Measurements from ENCODE around the gene ITM2C. TPM values are rescaled to one million over a fixed set of nuclear protein-coding genes. Genes with fewer than 3 reads are reported as not detected.

Gene ITM2C
- total and polyA plus RNA-seq, 8 donors = 26.2 to 96.3 (median 41.0) TPM

- no peaks in the 10 kb centered on the region for H3K4me1 ChIP-seq
- no peaks in the 10 kb centered on the region for H3K9me3 ChIP-seq
- no peaks in the 10 kb centered on the region for H3K36me3 ChIP-seq
- ATAC-seq (no peak), DNase-seq (peak in 2 of 6 donors; percentile 6 to 17), FAIRE-seq (no peak)
- no peak overlapping the region for H3K27ac ChIP-seq
- intact Hi-C loops (cut with DNase I) = no loop called here
- H3K27me3 ChIP-seq = no peaks in the 10 kb centered on the region
- TF ChIP-seq CTCF (IDR thresholded peaks at IDR 0.05) = no peak
- H3K4me3 ChIP-seq = no peak overlapping the region
- 73 to 80% methylated on average over 16 of the region's 16 CpGs for WGBS, 2 donors
These were observed 58.4 kb downstream of the ITM2C start for GRCh38 chr2:230922951-230923717.

GRCh38 chr2:230924092-230924469 is 59.3 kb downstream of the ITM2C start:
- Histone ChIP-seq H3K27me3 (no peaks in the 10 kb centered on the region), H3K36me3 (no peaks in the 10 kb centered on the region), H3K4me3 (no peak overlapping the region), H3K27ac (no peak overlapping the region), H3K4me1 (no peaks in the 10 kb centered on the region), H3K9me3 (no peaks in the 10 kb centered on the region)
- intact Hi-C loops (cut with DNase I) = no loop called here
- peak in 2 of 6 donors; percentile 3 to 21 for DNase-seq
- FAIRE-seq = no peak
- TF ChIP-seq CTCF (IDR thresholded peaks at IDR 0.05) = no peak
- WGBS, 2 donors = 55 to 62% methylated on average over 6 of the region's 6 CpGs
- no peak for ATAC-seq

GRCh38 chr2:230924470-230925341 is 60.0 kb downstream of the ITM2C start, which contains the start of gene GPR55:
TSS of gene GPR55 (minus strand) at chr2:230925242. CDS start at chr2:230910962, 14,280 bp downstream.
- intact Hi-C loops (cut with DNase I) = no loop called here
- H3K36me3 ChIP-seq = no peaks in the 10 kb centered on the region
- H3K27me3 ChIP-seq = no peaks in the 10 kb centered on the region
- no peaks in the 10 kb centered on the region for H3K4me1 ChIP-seq
- no peak within 1 kb of the TSS for H3K4me3 ChIP-seq
- peak in 2 of 4 donors; percentile 48 to 57 for ATAC-seq
- TF ChIP-seq CTCF (IDR thresholded peaks at IDR 0.05) = no peak
- H3K9me3 ChIP-seq = no peaks in the 10 kb centered on the region
- DNase-seq = peak in 2 of 6 donors; percentile 10 to 41
- 54 to 63% methylated on average over 26 of the region's 26 CpGs for WGBS, 2 donors
- FAIRE-seq = no peak
- H3K27ac ChIP-seq = no peak within 1 kb of the TSS

GRCh38 chr2:230925443-230925878 is 60.7 kb downstream of the ITM2C start:
- ATAC-seq = no peak
- H3K36me3 ChIP-seq = no peaks in the 10 kb centered on the region
- H3K4me1 ChIP-seq = no peaks in the 10 kb centered on the region
- no peak overlapping the region for H3K4me3 ChIP-seq
- no peaks in the 10 kb centered on the region for H3K27me3 ChIP-seq
- 65 to 70% methylated on average over 9 of the region's 9 CpGs for WGBS, 2 donors
- peak in 1 of 6 donors; percentile 6 for DNase-seq
- intact Hi-C loops (cut with DNase I) = no loop called here
- no peak for FAIRE-seq
- H3K27ac ChIP-seq = no peak overlapping the region
- H3K9me3 ChIP-seq = no peaks in the 10 kb centered on the region
- TF ChIP-seq CTCF (IDR thresholded peaks at IDR 0.05) = no peak

Data from pancreas (tissue), 10 donors.